NCI-H1105 treated with DMSO at 0.1 percent for 48 hours (cell line): ENCODE results near the gene ZNF57.
A peak's percentile ranks its signal among the peaks of the same experiment; 100 is the strongest.
"Not testable (repeated sequence)": the region's sequence is repeated elsewhere in the genome, so short reads cannot be mapped to it uniquely, and the experiment has no call there.

ENCODE experiments used
- DNase-seq: peaks from one replicate; lab custom pipeline; 2025; lab: John Stamatoyannopoulos, UW

The ZNF57 gene

GRCh38 chr19:2900296-2901252, at the start of gene ZNF57:
ZNF57 (plus strand) TSS chr19:2900928; CDS start chr19:2901046, 118 bp downstream.
- peak; percentile 98 for DNase-seq

GRCh38 chr19:2852598-2852997, 48.1 kb upstream of the ZNF57 start:
- DNase-seq, result no peak

GRCh38 chr19:2853015-2853606, 47.6 kb upstream of the ZNF57 start:
- DNase-seq, result no peak

- DNase-seq, result no peak
These were observed 45.9 kb upstream of the ZNF57 start for GRCh38 chr19:2854849-2855248.

- no peak for DNase-seq
These were observed 44.2 kb upstream of the ZNF57 start for GRCh38 chr19:2856457-2857050.

GRCh38 chr19:2858864-2859263, 41.9 kb upstream of the ZNF57 start:
- no peak for DNase-seq

GRCh38 chr19:2863816-2864215, 36.9 kb upstream of the ZNF57 start:
- DNase-seq, result no peak

- DNase-seq, result no peak
These were observed 35.2 kb upstream of the ZNF57 start for GRCh38 chr19:2865334-2866100.

- DNase-seq, result no peak
These were observed 34.2 kb upstream of the ZNF57 start for GRCh38 chr19:2866495-2867024.

GRCh38 chr19:2867025-2867991, 33.4 kb upstream of the ZNF57 start, which contains the start of gene ZNF556:
ZNF556 (plus strand) TSS chr19:2867335; CDS start chr19:2867422, 87 bp downstream.
- DNase-seq, result no peak

GRCh38 chr19:2869618-2870017, 31.1 kb upstream of the ZNF57 start:
- DNase-seq, result no peak

- DNase-seq, result peak; percentile 8
These were observed 28.6 kb upstream of the ZNF57 start for GRCh38 chr19:2872175-2872574.

- no peak for DNase-seq
These were observed 23.1 kb upstream of the ZNF57 start for GRCh38 chr19:2877398-2878331.

GRCh38 chr19:2883686-2884439, 16.9 kb upstream of the ZNF57 start:
- DNase-seq, result no peak

GRCh38 chr19:2885736-2886135, 15.0 kb upstream of the ZNF57 start:
- DNase-seq, result no peak

GRCh38 chr19:2887391-2887914, 13.3 kb upstream of the ZNF57 start:
- peak; percentile 83 for DNase-seq

GRCh38 chr19:2888731-2889224, 11.9 kb upstream of the ZNF57 start:
- DNase-seq, result no peak

GRCh38 chr19:2890531-2890930, 10.2 kb upstream of the ZNF57 start:
- not testable (repeated sequence) for DNase-seq
